ENCODE measurements around the gene PLXNA4.
"Not testable (repeated sequence)": the region's sequence is repeated elsewhere in the genome, so short reads cannot be mapped to it uniquely, and the experiment has no call there.

Gene PLXNA4

GRCh38 chr7:132179080-132179430, 397.2 kb downstream of the PLXNA4 start:
- no peaks in the 10 kb centered on the region for H3K4me1 ChIP-seq (ENCODE audit: control insufficient read depth, insufficient read depth, low read length)
- POLR2A ChIA-PET = no interaction called here
- TF ChIP-seq ZNF510 (tag by site-specific recombination; IDR thresholded peaks at IDR 0.05; ENCODE audit: insufficient replicate concordance) = no peak
- no peak for TF ChIP-seq MYNN (tag by site-specific recombination; IDR thresholded peaks at IDR 0.05; ENCODE audit: borderline replicate concordance)
- no peak for TF ChIP-seq ZNF223 (tag by site-specific recombination; IDR thresholded peaks at IDR 0.05)
- TF ChIP-seq ZNF654 (tag by site-specific recombination; IDR thresholded peaks at IDR 0.05; ENCODE audit: low read depth) = no peak
- CTCF ChIA-PET = no interaction called here
- no peak overlapping the region for H3K27ac ChIP-seq (ENCODE audit: extremely low read depth, low read depth, low read length)
- H3K36me3 ChIP-seq (ENCODE audit: control insufficient read depth in 2 of 2, insufficient read depth in 1 of 2, low read length in 2 of 2) = no peaks in the 10 kb centered on the region
- no peak overlapping the region for H3K4me3 ChIP-seq (ENCODE audit: low read depth, low read length)
- H3K9me3 ChIP-seq (ENCODE audit: control insufficient read depth, insufficient read depth, low read depth, low read length) = no peaks in the 10 kb centered on the region

- H3K4me3 ChIP-seq (ENCODE audit: low read depth, low read length); H3K4me1 ChIP-seq (ENCODE audit: control insufficient read depth, insufficient read depth, low read length); POLR2A ChIA-PET; H3K36me3 ChIP-seq (ENCODE audit: control insufficient read depth in 2 of 2, insufficient read depth in 1 of 2, low read length in 2 of 2); CTCF ChIA-PET; H3K27ac ChIP-seq (ENCODE audit: extremely low read depth, low read depth, low read length); H3K9me3 ChIP-seq (ENCODE audit: control insufficient read depth, insufficient read depth, low read depth, low read length): not testable (repeated sequence)
- peak; percentile 37 for TF ChIP-seq ZFHX2 (tag by site-specific recombination; conservative IDR thresholded peaks at IDR 0.05)
Observed at GRCh38 chr7:132178402-132179079, 397.7 kb downstream of the PLXNA4 start.

- H3K4me1 ChIP-seq (ENCODE audit: control insufficient read depth, insufficient read depth, low read length) = no peaks in the 10 kb centered on the region
- no peak overlapping the region for H3K27ac ChIP-seq (ENCODE audit: extremely low read depth, low read depth, low read length)
- POLR2A ChIA-PET = no interaction called here
- H3K4me3 ChIP-seq (ENCODE audit: low read depth, low read length) = no peak overlapping the region
- CTCF ChIA-PET = interaction anchor here (0.5 kb wide), 1 partner anchor 387 kb away, joined by 3 read pairs; no protein-coding TSS in a partner anchor
- H3K9me3 ChIP-seq (ENCODE audit: control insufficient read depth, insufficient read depth, low read depth, low read length) = no peaks in the 10 kb centered on the region
- TF ChIP-seq SP7 (tag by site-specific recombination; IDR thresholded peaks at IDR 0.05) (no peak), ZNF18 (tag by site-specific recombination; IDR thresholded peaks at IDR 0.05) (peak; percentile 93)
- H3K36me3 ChIP-seq (ENCODE audit: control insufficient read depth in 2 of 2, insufficient read depth in 1 of 2, low read length in 2 of 2) = no peaks in the 10 kb centered on the region
Observed at GRCh38 chr7:132177708-132178401, 398.4 kb downstream of the PLXNA4 start.

- ChIA-PET CTCF (no interaction called here), POLR2A (no interaction called here)
- TF ChIP-seq ZNF18 (tag by site-specific recombination; IDR thresholded peaks at IDR 0.05) = peak; percentile 77; the same call in 1 of the 2 replicates
- TF ChIP-seq ZNF133 (tag by site-specific recombination; IDR thresholded peaks at IDR 0.05) = no peak
- no peak overlapping the region for H3K4me3 ChIP-seq (ENCODE audit: low read depth, low read length)
- H3K36me3 ChIP-seq (ENCODE audit: control insufficient read depth in 2 of 2, insufficient read depth in 1 of 2, low read length in 2 of 2) = no peaks in the 10 kb centered on the region
- no peak overlapping the region for H3K27ac ChIP-seq (ENCODE audit: extremely low read depth, low read depth, low read length)
- no peaks in the 10 kb centered on the region for H3K4me1 ChIP-seq (ENCODE audit: control insufficient read depth, insufficient read depth, low read length)
- no peaks in the 10 kb centered on the region for H3K9me3 ChIP-seq (ENCODE audit: control insufficient read depth, insufficient read depth, low read depth, low read length)
Observed at GRCh38 chr7:132176719-132177118, 399.6 kb downstream of the PLXNA4 start.

GRCh38 chr7:132171130-132171576, 405.1 kb downstream of the PLXNA4 start:
- Histone ChIP-seq H3K4me1 (ENCODE audit: control insufficient read depth, insufficient read depth, low read length) (no peaks in the 10 kb centered on the region), H3K4me3 (ENCODE audit: low read depth, low read length) (no peak overlapping the region), H3K9me3 (ENCODE audit: control insufficient read depth, insufficient read depth, low read depth, low read length) (no peaks in the 10 kb centered on the region), H3K36me3 (ENCODE audit: control insufficient read depth in 2 of 2, insufficient read depth in 1 of 2, low read length in 2 of 2) (no peaks in the 10 kb centered on the region), H3K27ac (ENCODE audit: extremely low read depth, low read depth, low read length) (no peak overlapping the region)
- CTCF ChIA-PET = no interaction called here
- POLR2A ChIA-PET = no interaction called here
- TF ChIP-seq HOXA7 (CRISPR knock-in tag; IDR thresholded peaks at IDR 0.05; ENCODE audit: borderline replicate concordance) (no peak), ZNF701 (tag by site-specific recombination; IDR thresholded peaks at IDR 0.05) (no peak), ZNF37A (tag by site-specific recombination; IDR thresholded peaks at IDR 0.05) (no peak), EGR2 (tag by site-specific recombination; IDR thresholded peaks at IDR 0.05; ENCODE audit: low read depth) (no peak), ZNF23 (tag by site-specific recombination; IDR thresholded peaks at IDR 0.05; ENCODE audit: borderline replicate concordance) (no peak), ZNF391 (tag by site-specific recombination; IDR thresholded peaks at IDR 0.05; ENCODE audit: borderline replicate concordance, low read depth) (no peak), ZNF280D (tag by site-specific recombination; IDR thresholded peaks at IDR 0.05) (no peak), ZNF510 (tag by site-specific recombination; IDR thresholded peaks at IDR 0.05; ENCODE audit: insufficient replicate concordance) (no peak), KLF7 (tag by site-specific recombination; IDR thresholded peaks at IDR 0.05; ENCODE audit: borderline replicate concordance) (no peak), SP7 (tag by site-specific recombination; IDR thresholded peaks at IDR 0.05) (no peak), MEIS1 (CRISPR knock-in tag; IDR thresholded peaks at IDR 0.05; ENCODE audit: borderline replicate concordance) (no peak)

All from HEK293 (cell line).